Spleen (tissue), 7 donors: ENCODE data around the gene CPTP.

ENCODE experiments used
- CTCF ChIP-seq, 11 experiments: fragments of 200-600 bp in 7 of 11; fragments of 450-650 bp in 4 of 11; sonication (generic) in 4 of 11; IDR thresholded peaks in 8 of 11; conservative IDR thresholded peaks in 3 of 11; 1 replicate in 7 of 11; 2 replicates in 4 of 11; pipeline versions ENCODE4 v1.4.0 to v1.8.0; 2016 to 2021; ENCODE audit warnings: antibody characterized with exemption in 11 of 11, inconsistent platforms in 4 of 11, mild to moderate bottlenecking in 1 of 11
- POLR2A ChIP-seq, 3 donors: fragments of 450-650 bp; IDR thresholded peaks; one replicate each; pipeline ENCODE4 v1.5.1; 2017; ENCODE audit warnings: antibody characterized with exemption in 3 of 3, mild to moderate bottlenecking in 1 of 3
- POLR2AphosphoS5 ChIP-seq, 3 donors: sonication (generic); formaldehyde crosslinking; IDR thresholded peaks; one replicate each; pipeline ENCODE4 v1.5.1; 2017; ENCODE audit warnings: antibody characterized with exemption in 3 of 3
- donor health status: DM: no; HTN: no; CAD: no; lungs with moderate emphysema.
- donor health status: DM: no; HTN: no; CAD: no.
- donor health status: DM: no; HTN: no; CAD: no.

DNA sequence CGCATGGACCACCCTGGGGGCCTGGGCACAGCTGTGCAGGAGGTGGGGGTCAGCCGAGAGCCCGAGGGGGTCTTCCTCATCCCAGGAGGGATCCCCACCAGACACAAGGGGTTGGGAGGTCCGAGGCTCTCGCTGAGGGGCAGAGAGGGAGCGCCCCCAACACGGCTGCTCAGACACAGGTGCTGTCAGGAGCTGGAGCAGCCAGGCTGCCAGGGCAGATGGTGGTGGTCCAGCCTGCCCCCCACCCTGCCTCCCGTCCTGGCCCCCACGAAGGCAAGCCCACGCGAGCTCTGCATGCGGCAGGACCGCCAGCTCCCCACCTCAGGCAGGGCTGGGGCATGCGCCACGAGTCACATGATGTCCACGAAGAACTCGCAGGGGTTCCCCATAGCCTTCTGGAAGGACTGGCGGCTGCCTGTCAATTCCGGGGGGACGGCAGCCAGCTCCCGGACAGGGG lies 11.2 kb downstream of the CPTP start:
- TF ChIP-seq POLR2A (IDR thresholded peaks at IDR 0.05) (no peak), CTCF (IDR thresholded peaks at IDR 0.05 in 8 of 11, conservative IDR thresholded peaks at IDR 0.05 in 3 of 11) (no peak), POLR2AphosphoS5 (IDR thresholded peaks at IDR 0.05) (no peak)
